HG02642 (cell line): ENCODE measurements around the gene OLA1.

Source experiments
- ATAC-seq: cut with Tn5 transposase; IDR thresholded peaks from one replicate; pipeline ENCODE4 v1.9.1; 2021; ENCODE audit warnings: mild to moderate bottlenecking; ENCODE audit not compliant: unreplicated experiment, poor library complexity

OLA1 gene

GRCh38 chr2:174072857-174073256 lies 175.5 kb downstream of the OLA1 start:
- ATAC-seq, result no peak

- ATAC-seq, result no peak
These were observed 176.3 kb downstream of the OLA1 start for GRCh38 chr2:174072069-174072468.

- no peak for ATAC-seq
These were observed 177.0 kb downstream of the OLA1 start for GRCh38 chr2:174071321-174071720.

- no peak for ATAC-seq
These were observed 178.1 kb downstream of the OLA1 start for GRCh38 chr2:174070281-174070680.

- ATAC-seq, result no peak
These were observed 180.5 kb downstream of the OLA1 start for GRCh38 chr2:174067815-174068214.

GRCh38 chr2:174066871-174067270 lies 181.5 kb downstream of the OLA1 start:
- no peak for ATAC-seq

GRCh38 chr2:174063492-174064092 lies 184.7 kb downstream of the OLA1 start:
- no peak for ATAC-seq

- no peak for ATAC-seq
These were observed 185.4 kb downstream of the OLA1 start for GRCh38 chr2:174062934-174063333.

- no peak for ATAC-seq
These were observed 188.5 kb downstream of the OLA1 start for GRCh38 chr2:174059884-174060244.

GRCh38 chr2:174059178-174059883 lies 189.0 kb downstream of the OLA1 start:
- no peak for ATAC-seq

- ATAC-seq, result no peak
These were observed 189.9 kb downstream of the OLA1 start for GRCh38 chr2:174058456-174058855.

GRCh38 chr2:174058026-174058425 lies 190.3 kb downstream of the OLA1 start:
- ATAC-seq, result no peak

- no peak for ATAC-seq
These were observed 193.4 kb downstream of the OLA1 start for GRCh38 chr2:174054926-174055325.

GRCh38 chr2:174053355-174054151 lies 194.8 kb downstream of the OLA1 start:
- no peak for ATAC-seq

- no peak for ATAC-seq
These were observed 195.8 kb downstream of the OLA1 start for GRCh38 chr2:174052584-174052976.

- ATAC-seq, result no peak
These were observed 196.4 kb downstream of the OLA1 start for GRCh38 chr2:174051741-174052583.

GRCh38 chr2:174051068-174051467 lies 197.3 kb downstream of the OLA1 start:
- ATAC-seq, result no peak

- no peak for ATAC-seq
These were observed 198.4 kb downstream of the OLA1 start for GRCh38 chr2:174049895-174050294.

GRCh38 chr2:174048243-174048642 lies 200.1 kb downstream of the OLA1 start:
- ATAC-seq, result no peak

- no peak for ATAC-seq
These were observed 200.6 kb downstream of the OLA1 start for GRCh38 chr2:174047746-174048145.

- no peak for ATAC-seq
These were observed 202.2 kb downstream of the OLA1 start for GRCh38 chr2:174046172-174046571.
